Hematopoietic multipotent progenitor cell treated with erythropoietin and hydrocortisone succinate and interleukin-3 and kit ligand, for 8 days (in vitro differentiated cells): Measurements from ENCODE around the gene SLC16A5.
A peak's percentile ranks its signal among the peaks of the same experiment; 100 is the strongest.
"Not testable (repeated sequence)": the region's sequence is repeated elsewhere in the genome, so short reads cannot be mapped to it uniquely, and the experiment has no call there.

ENCODE experiments used
- DNase-seq: peaks from one replicate; pipeline ENCODE4 v3.0.0-alpha.2; 2015

Gene SLC16A5

GRCh38 chr17:75087558-75088453 is at the start of gene SLC16A5:
Gene SLC16A5 (plus strand): TSS chr17:75087954. CDS start chr17:75093637, 5,683 bp downstream.
- peak; percentile 67 for DNase-seq

- DNase-seq, result no peak
Observed at GRCh38 chr17:75039238-75039637, 48.5 kb upstream of the SLC16A5 start.

DNA sequence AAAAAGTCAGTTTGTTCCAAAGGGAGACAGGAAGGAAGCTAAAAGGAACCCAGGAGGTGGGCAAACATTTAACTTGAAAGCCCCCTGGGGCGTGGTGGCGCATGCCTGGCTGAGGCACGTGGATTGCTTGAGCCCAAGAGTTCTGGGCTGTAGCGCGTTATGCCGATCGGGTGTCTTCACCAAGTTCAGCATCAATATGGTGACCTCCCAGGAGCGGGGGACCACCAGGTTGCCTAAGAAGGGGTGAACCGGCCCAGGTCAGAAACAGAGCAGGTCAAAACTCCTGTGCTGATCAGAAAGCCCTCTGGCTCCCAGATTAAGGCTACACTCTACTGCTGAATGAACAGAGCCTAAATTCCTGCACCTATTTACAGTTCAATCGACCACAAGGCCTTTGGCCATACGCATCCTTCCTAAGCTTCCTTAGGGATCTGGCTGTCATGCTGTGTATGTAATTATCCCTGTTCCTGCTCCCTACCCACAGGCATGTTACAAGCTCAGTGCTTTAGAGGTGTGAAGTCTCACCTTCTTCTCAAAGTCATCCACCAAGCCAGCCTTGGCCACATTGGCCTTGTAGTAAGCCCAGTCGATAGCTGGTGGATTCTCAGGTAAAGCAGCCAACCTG is 46.0 kb upstream of the SLC16A5 start:
- DNase-seq, result no peak

DNA sequence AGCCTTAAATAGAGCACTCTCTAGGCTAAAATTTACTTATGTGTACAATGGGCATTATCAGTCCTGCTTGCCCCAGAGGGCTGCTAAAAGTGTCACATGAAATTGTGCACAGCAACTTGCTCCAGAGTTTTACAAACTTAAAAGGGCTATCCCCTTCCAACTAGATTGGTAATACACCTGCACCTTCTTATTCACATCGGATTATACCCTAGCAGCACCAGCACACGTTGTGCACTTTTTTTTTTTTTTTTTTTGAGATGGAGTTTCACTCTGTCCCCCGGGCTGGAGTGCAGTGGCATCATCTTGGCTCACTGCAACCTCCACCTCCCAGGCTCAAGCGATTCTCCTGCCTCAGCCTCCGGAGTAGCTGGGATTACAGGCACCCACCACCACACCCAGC is 44.0 kb upstream of the SLC16A5 start:
- DNase-seq, result not testable (repeated sequence)

DNA sequence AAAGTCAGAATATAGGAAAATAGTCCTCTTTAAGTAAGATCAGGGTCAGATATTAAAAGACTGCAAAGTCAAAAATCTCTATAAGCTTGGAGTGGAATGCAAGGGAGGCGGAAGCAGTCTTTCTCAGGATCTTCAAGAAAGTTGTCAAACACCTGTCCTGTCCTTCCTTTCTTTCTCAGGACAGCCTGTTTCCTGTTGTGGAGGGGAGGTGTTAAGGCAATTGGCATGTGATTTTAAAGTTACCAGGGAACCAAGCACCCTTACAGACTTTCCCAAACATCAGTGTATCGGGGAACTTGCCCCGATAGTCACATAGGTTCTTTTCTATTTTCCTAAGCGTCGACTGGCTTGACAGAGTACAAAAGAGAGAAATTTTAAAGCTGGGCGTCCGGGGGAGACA is 43.0 kb upstream of the SLC16A5 start:
- DNase-seq, result no peak

GRCh38 chr17:75045946-75046406 is 41.8 kb upstream of the SLC16A5 start:
- not testable (repeated sequence) for DNase-seq

DNA sequence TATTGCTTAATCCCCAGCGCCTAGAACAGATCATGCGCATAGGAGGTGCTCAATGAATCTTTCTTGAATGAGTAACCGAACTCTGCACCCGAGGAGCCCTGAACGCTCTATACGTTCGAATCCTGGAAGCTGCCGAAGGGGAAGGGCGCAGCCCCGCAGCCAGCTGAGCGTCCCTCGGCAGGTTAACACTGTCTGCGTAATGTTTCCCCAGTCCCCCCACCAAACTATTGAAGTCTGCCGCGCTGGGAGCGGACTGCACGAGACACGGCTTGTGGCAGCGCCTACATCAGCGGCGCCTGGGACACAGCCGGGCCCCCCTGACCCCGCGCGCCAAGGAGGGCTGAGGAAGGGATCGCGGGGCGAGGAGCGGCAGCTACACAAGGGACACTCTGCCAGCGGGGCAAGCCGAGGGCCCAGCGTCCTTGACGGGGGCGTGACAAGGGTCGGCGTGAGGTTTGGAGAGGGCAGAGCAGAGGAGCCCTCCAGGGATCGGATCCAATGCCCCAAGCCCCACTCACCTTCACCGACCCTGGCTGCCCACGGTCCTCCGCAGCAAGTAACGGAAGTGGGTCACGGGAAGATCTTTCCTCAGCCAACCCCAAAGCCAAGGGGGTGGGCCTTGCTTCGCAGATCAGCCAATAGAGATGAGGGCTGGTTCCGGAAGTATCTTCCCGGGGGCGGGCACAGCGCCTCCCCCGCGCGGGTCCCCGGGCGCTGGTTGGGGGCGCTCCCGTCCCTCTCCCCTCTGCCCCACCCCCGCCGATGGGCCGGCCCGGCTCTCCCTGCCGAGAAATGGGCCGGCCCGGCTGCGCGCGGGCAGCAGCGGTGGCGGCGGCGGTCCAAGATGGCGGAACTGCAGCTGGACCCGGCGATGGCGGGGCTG is 41.1 kb upstream of the SLC16A5 start, which contains the start of the genes ATP5PD and KCTD2:
TSS of gene ATP5PD (minus strand) at position 563 of the 883 bp plus-strand sequence. CDS start 4,319 bp downstream, outside the sequence.
TSS of gene KCTD2 (plus strand) at position 819 of the 883 bp plus-strand sequence. CDS start at position 845, 26 bp downstream.
- peak; percentile 96 for DNase-seq

DNA sequence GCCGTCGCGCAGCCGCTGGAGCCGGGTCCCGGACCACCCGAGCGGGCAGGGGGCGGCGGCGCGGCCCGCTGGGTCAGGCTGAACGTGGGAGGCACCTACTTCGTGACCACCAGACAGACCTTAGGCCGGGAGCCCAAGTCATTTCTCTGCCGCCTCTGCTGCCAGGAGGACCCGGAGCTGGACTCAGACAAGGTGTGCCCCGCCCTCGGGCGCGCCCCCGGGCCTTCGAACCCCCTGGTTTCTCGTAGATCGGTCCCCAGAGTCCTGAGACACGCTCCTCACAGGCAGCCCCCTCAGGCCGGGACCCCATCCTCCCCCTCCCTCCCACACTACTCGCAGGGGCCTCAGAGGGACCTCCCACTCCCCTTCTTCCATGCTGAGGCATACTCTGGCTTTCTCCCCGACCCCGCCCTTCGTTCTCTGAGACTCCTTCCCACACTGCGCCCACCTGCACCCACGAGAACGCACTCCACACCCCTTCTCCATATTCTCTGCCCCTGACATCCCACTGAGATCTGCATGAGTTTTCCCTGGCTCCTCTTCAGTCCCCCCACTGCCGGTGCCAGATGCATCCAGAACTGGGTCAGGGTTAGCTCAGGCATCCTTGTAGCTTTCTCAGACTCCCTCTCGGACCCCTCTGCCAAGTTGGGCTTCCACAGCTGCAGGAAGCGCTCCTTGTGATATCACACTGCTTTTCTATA is 40.2 kb upstream of the SLC16A5 start:
- no peak for DNase-seq

DNA sequence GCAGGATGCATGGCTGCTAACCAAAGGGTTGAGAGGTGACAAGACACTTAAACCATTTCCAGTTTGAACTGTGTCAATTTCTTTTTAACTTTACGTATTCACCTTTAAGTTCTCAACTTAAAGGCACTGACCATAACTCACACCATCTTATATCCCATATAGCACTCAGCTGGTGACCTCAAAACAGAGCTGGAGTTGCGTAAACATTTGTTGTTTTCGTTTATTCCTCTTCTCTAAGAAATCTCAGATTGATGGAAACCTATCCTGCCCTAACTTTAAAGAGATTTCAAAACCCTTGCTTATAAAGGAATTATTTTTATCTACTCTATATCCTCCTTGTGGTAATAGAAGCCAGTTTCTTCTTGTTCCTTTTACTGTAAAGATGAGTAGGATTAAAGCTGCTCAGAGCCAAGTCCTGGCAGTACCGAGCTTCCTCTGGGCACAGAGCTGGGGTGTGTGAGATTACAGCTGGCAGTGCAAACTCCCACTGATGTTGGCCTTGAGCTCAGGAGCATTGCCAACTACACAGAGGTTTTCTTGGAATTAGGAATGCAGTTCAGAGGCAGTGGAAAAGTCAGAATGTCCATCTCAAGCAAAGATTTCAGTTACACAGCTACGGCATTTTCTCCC is 39.4 kb upstream of the SLC16A5 start:
- DNase-seq, result peak; percentile 39

- DNase-seq, result no peak
Observed at GRCh38 chr17:75049057-75049456, 38.7 kb upstream of the SLC16A5 start.

DNA sequence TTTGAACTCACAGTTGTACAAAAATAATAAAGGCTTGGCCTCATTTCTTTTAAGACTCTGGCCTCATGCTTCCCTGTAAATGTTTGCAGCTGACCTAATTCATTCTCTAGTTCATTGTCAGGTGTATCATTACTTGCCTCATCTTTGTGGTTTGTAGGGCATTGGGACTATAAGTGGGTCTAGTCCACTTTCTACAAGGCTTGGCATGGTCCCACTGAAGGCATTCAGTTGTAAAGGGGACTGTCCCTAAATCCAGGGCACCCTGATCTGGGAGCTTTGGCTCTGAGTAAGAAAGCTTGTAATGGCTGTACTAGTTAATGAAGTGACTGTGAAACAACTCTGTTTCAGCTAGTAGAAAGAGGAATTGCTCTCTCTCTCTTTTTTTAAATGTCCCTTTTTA is 38.0 kb upstream of the SLC16A5 start:
- no peak for DNase-seq

- DNase-seq, result no peak
Observed at GRCh38 chr17:75051941-75052340, 35.8 kb upstream of the SLC16A5 start.

DNA sequence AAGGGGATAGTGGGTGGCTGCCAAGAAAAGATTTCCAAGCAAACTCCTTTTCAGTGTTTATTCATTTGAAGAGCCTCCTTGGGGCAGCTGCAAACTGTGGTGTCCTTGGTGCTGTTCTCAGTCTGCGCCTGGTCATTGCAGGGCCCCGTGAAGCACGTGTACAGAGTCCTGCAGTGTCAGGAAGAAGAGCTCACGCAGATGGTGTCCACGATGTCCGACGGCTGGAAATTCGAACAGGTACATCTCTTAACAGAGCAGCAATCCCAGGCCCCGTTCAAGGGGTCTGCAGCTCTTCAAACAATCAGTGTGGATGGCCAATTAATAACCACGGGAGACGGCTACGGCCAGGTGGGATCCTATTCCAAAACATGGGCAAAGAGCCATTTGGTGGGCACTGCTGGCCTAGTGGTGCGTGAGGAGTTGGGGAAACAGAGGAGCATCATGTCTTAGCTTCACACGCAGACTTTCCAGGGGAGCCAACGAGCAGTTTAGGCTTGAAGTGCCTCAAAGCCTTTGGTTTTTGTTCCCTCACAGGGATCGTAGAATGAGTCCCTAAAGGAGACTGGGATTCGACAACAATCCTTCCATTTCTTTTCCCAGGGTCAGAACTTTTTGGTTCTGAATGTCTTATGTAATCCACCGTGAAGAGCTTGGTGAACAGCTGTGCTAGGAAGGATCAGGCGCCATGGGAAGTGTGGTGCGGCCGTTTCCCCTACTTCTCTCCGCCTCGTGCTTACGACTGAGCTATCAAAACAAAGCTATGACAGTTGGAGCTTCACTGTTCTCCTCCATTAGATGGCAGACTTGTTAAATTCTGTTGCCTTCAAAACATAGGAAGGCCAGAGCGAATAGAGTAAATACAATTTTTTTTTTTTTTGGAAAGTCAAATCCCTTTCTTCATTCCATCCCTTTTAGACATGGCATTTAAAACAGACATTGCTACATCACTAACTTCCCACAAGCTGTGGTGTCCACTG is 28.1 kb upstream of the SLC16A5 start:
- DNase-seq, result peak; percentile 64

DNA sequence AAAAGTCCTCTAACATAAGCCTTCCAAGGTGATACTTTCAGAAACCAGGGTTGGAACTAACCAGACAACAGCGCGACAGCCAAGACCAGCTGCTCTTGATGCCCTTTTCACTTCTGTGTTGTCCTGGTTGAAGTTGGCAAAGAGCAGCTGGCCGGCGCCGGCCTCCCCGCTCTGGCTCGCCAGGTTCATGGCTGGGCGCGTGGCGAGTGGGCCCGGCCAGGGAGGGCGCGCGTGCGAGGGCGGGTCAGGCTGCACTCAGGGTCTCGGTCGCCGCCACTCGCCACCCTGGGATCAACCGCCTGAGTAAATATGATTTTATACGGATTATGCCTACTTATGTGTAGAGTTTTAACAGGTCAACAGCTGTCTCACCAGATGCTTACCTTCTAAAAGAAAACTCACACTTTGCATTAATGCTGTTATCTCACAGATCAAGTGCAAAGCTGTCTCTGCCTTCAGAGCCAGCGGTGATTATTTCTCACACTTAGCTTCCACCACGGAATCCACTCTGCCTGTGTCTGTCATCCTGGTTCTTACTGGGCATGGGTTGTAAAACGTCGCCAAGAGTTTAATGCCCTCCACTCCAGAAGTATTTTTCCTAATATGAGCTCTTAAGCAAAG is 27.2 kb upstream of the SLC16A5 start:
- no peak for DNase-seq

DNA sequence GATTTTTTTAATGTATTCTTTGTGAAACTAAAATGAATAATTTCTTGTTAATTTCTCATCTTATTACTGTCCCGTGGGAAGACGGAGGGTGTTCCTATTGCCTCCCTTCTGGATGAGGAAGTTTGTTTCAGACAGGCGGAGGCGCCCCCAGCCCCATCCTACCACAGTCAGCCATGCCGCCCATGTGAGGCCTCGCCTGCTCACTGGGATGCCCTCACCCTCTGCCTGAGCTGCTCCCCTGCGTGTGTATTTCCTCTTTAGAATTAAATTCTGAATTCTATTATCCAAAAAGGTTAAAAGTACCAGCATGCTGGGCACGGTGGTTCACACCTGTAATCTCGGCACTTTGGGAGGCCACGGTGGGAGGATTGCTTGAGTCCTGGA is 26.7 kb upstream of the SLC16A5 start:
- DNase-seq, result no peak

DNA sequence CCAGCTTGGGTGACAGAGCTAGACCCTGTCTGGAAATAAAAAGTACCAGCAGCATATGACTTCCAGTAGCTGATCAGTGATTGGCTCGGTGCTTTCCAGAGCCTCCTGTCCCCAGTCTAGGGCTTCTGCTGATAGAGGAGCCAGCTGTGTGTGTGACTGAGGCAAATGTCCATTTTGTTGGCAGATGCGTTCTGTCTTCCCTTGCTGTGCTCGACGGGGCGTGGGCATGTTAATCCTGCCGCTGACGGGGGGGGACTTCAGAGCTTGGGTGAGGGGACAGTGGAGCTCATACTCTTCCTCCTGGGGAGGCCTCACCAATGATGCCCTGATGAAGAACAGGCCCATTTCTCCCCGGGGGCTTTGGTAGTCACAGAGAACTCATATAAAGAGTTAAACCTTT is 26.1 kb upstream of the SLC16A5 start:
- no peak for DNase-seq

DNA sequence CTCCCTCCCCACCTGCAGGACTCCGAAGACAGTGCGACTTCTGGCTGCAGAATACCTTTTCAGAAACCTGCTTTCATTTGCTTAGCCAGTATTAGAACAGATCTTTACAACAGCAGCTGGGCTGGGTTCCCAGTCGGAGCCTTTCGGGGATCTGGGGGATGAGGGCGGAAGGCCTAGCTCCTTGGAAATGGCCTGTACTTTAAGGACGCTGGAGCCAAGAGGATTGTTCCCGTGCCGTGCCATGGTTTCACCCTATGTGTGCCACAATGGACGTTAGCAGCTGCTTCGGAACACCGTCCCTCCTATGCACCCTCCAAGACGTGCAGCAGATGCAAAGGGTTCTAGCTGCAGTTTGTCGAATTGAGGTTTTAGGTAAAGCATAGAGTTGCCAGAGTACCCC is 24.6 kb upstream of the SLC16A5 start:
- DNase-seq, result no peak

GRCh38 chr17:75063626-75064025 is 24.1 kb upstream of the SLC16A5 start:
- no peak for DNase-seq

DNA sequence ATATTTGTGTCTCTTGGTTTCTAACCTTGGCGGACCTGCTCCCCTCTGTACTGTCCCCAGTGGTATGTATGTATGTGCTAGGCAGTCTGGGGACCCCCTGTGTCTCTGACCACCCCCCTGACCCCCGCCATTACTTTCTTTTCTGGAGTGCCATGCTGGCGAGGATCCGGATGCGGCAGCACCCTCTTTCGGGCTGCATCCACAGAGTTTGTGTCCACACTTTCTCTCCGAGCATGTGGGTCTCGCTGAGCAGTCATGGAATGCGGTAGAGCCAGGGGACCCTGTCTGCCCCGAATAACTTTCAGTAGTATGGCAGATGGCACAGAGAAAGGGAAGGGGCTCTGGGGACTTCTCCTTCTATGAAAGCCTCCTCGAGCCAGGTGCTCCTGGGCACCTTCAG is 23.7 kb upstream of the SLC16A5 start:
- no peak for DNase-seq

DNA sequence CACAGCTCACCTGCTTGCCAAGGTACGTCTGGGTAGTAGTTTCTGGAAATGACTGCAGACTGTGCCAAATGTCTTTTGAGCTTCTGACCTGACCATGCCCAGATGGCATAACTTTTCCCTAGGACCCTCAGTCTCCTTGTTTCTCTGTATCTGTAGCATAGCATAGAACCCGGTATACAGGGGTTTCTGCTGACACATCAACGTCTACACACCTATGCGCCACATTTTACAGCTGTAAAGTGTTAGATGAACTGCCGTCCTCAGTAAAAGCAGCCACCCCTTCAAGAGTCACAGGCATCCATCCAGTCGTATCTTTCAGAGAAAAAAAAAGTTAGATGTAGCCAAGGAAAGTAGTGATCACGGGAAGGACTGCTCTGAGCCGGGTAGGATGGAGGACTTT is 23.3 kb upstream of the SLC16A5 start:
- no peak for DNase-seq
